Heart left ventricle (tissue), 16 donors: Measurements from ENCODE around the gene RBKS. TPM values are rescaled to one million over a fixed set of nuclear protein-coding genes. Genes with fewer than 3 reads are reported as not detected.

Experiments used
- ATAC-seq, 4 donors: fragments of 200-7000 bp; cut with Tn5 transposase; one replicate each; pipeline ENCODE4 v1.9.1; 2020 to 2022; ENCODE audit warnings: moderate library complexity in 4 of 4, mild to moderate bottlenecking in 3 of 4, moderate number of reproducible peaks in 1 of 4
- DNase-seq, 5 donors: peaks; one replicate each; pipeline ENCODE4 v3.0.0-alpha.2; 2020
- H3K27ac ChIP-seq, 12 donors: fragments of 200-600 bp; sonication (generic) in 4 of 12; one replicate each; pipeline versions ENCODE4 v1.5.0 to v1.8.0; 2016 to 2022; ENCODE audit warnings: mild to moderate bottlenecking in 2 of 12
- H3K27me3 ChIP-seq, 9 donors: fragments of 200-600 bp; sonication (generic) in 2 of 9; one replicate each; pipeline versions ENCODE4 v1.5.1 to v1.8.0; 2016 to 2022; ENCODE audit warnings: mild to moderate bottlenecking in 3 of 9
- H3K36me3 ChIP-seq, 9 donors: fragments of 200-600 bp; sonication (generic) in 2 of 9; one replicate each; pipeline versions ENCODE4 v1.5.0 to v1.8.0; 2018 to 2022; ENCODE audit warnings: mild to moderate bottlenecking in 2 of 9
- H3K4me1 ChIP-seq, 12 donors: fragments of 200-600 bp; sonication (generic) in 4 of 12; one replicate each; pipeline versions ENCODE4 v1.5.0 to v1.8.0; 2016 to 2022; ENCODE audit warnings: mild to moderate bottlenecking in 3 of 12
- H3K4me3 ChIP-seq, 12 donors: fragments of 200-600 bp; sonication (generic) in 4 of 12; one replicate each; pipeline versions ENCODE4 v1.5.0 to v1.8.0; 2017 to 2022; ENCODE audit warnings: mild to moderate bottlenecking in 9 of 12, moderate library complexity in 4 of 12
- H3K9me3 ChIP-seq, 12 donors: fragments of 200-600 bp; sonication (generic) in 4 of 12; one replicate each; pipeline versions ENCODE4 v1.5.0 to v1.8.0; 2016 to 2022; ENCODE audit warnings: mild to moderate bottlenecking in 1 of 12
- POLR2A ChIP-seq, 2 donors: fragments of 450-650 bp; IDR thresholded peaks; one replicate each; pipeline ENCODE4 v1.6.1; 2017; ENCODE audit warnings: antibody characterized with exemption in 2 of 2, mild to moderate bottlenecking in 2 of 2, moderate library complexity in 2 of 2
- WGBS, 4 donors: extraction: QIAGEN DNeasy Blood & Tissue Kit in 2 of 4; methylation state at CpG; one replicate each; pipeline versions ENCODE4 v1.1.5 to v1.1.7; 2013 to 2018; 5-methylcytosine and 5-hydroxymethylcytosine counted together
- intact Hi-C, 10 donors: fragments of 100-400 bp; cut with DNase I; formaldehyde crosslinking; loops; one replicate each; pipeline versions ENCODE4 v1.11.1 to v1.14.2; 2022
- polyA plus RNA-seq, 2 donors: library from polyadenylated mRNA; stranded (reverse); fragments of 200-250 nt; gene quantifications; one replicate each; pipeline ENCODE4 v1.2.3, GENCODE V29; 2013
- total RNA-seq, 9 donors: library from RNA; depleted of rRNA in 2 of 9; stranded (reverse); fragments of >200 nt in 2 of 9; fragmentation: NEBNext Ultra II Directional in 3 of 9; extraction: Animal tissue kit (Norgen Biotek cat#: 25700) in 3 of 9; gene quantifications; one replicate each; pipeline versions ENCODE4 v1.1.0 to v1.2.4, GENCODE V29; 2016 to 2023
- TF ChIP-seq, protein P1 (sequence below), 12 donors: fragments of 200-600 bp; sonication (generic) in 4 of 12; IDR thresholded peaks; one replicate each; pipeline versions ENCODE4 v1.5.0 to v1.8.0; 2018 to 2022; ENCODE audit warnings: antibody characterized with exemption in 12 of 12, mild to moderate bottlenecking in 5 of 12
- donor health status: ischemic (EF 13 %, LVEDD 7.1; RV severe dilation, severe dysfunction).
- donor health status: healthy with polysubstance abuse.
- donor health status: DM: no; HTN: yes; CAD: no.
- donor health status: DM: no; HTN: no; CAD: no.
- donor health status: ischemic (EF 25% LVEDD 6.9; RV normal size, moderate dysfunction).
- donor health status: ischemic (EF 25% LVEDD 5.7; RV mildly dilated, moderate dysfunction).
- donor health status: healthy.
- donor health status: DM: yes; HTN: yes; CAD: no.
- donor health status: ischemic (EF 35%, LVEDD 5.7; RV mildly dilated, moderate dysfunction).
- donor health status: nonischemic (EF 11% LVEDD 7.7; RV severe dilation, severe dysfunction).
- donor health status: DM: yes; HTN: yes; CAD: no.
- donor health status: PGD.
- donor health status: ischemic (EF 29% LVEDD 5.4; RV normal size, mild dysfunction).
- donor health status: nonischemic (EF 23%, LVEDD 6.1; RV moderate dilation, normal function).

The RBKS gene
- total and polyA plus RNA-seq, 11 donors = 1.3 to 6.0 (median 4.0) TPM

- TF ChIP-seq, protein P1, sequence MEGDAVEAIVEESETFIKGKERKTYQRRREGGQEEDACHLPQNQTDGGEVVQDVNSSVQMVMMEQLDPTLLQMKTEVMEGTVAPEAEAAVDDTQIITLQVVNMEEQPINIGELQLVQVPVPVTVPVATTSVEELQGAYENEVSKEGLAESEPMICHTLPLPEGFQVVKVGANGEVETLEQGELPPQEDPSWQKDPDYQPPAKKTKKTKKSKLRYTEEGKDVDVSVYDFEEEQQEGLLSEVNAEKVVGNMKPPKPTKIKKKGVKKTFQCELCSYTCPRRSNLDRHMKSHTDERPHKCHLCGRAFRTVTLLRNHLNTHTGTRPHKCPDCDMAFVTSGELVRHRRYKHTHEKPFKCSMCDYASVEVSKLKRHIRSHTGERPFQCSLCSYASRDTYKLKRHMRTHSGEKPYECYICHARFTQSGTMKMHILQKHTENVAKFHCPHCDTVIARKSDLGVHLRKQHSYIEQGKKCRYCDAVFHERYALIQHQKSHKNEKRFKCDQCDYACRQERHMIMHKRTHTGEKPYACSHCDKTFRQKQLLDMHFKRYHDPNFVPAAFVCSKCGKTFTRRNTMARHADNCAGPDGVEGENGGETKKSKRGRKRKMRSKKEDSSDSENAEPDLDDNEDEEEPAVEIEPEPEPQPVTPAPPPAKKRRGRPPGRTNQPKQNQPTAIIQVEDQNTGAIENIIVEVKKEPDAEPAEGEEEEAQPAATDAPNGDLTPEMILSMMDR (IDR thresholded peaks at IDR 0.05) = no peak
- no peak for TF ChIP-seq POLR2A (IDR thresholded peaks at IDR 0.05)
- no peak for ATAC-seq
- Histone ChIP-seq H3K27me3 (no peaks in the 10 kb centered on the region), H3K4me3 (no peak overlapping the region), H3K27ac (no peak overlapping the region), H3K9me3 (peaks cover 0 to 11% (median 6%) of the 10 kb centered on the region in 12 donors), H3K4me1 (no peaks in the 10 kb centered on the region), H3K36me3 (no peaks in the 10 kb centered on the region)
- WGBS, 4 donors = 71 to 82% (median 79%) methylated on average over 1 of the region's 1 CpG
- intact Hi-C loops = loop anchor here in 1 of 10 donors (10.0 kb wide), 1 partner anchor 48 kb away; no protein-coding TSS in a partner anchor
- no peak for DNase-seq
Observed at GRCh38 chr2:27873091-27873490, 17.1 kb downstream of the RBKS start.

- Histone ChIP-seq H3K36me3 (no peaks in the 10 kb centered on the region), H3K27me3 (no peaks in the 10 kb centered on the region), H3K9me3 (peaks cover 0 to 11% (median 6%) of the 10 kb centered on the region in 12 donors), H3K4me3 (no peak overlapping the region), H3K27ac (no peak overlapping the region), H3K4me1 (no peaks in the 10 kb centered on the region)
- no peak for DNase-seq
- intact Hi-C loops = loop anchor here in 1 of 10 donors (10.0 kb wide), 1 partner anchor 47 kb away; no protein-coding TSS in a partner anchor
- 90 to 98% (median 95%) methylated on average over 3 of the region's 3 CpGs for WGBS, 4 donors
- ATAC-seq = no peak
- TF ChIP-seq POLR2A (IDR thresholded peaks at IDR 0.05) = no peak
- TF ChIP-seq, protein P1 (IDR thresholded peaks at IDR 0.05) = no peak
Observed at GRCh38 chr2:27871802-27872201, 18.4 kb downstream of the RBKS start.

DNA sequence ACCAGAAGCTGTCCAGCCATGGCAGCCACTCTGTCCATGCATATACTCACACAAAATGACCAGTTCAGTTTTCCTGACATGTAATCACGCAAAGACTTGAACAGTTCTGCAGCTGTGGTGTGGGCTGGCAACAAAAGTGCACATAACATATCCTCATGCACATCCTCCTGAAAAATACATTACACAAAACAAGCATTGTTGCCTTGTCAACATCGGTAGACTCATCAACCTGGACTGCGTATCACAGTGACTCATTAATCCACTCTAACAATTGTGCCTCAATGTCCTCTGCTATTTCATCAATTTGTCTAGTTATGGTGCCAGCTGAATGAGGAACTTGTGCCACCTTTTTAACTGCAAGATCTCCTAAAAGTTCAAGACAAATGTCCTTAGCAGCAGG lies 19.5 kb downstream of the RBKS start:
- peaks cover 0 to 4% (median 0%) of the 10 kb centered on the region in 12 donors for H3K9me3 ChIP-seq
- no peaks in the 10 kb centered on the region for H3K36me3 ChIP-seq
- no peaks in the 10 kb centered on the region for H3K27me3 ChIP-seq
- intact Hi-C loops = loop anchor here in 1 of 10 donors (10.0 kb wide), 1 partner anchor 46 kb away; no protein-coding TSS in a partner anchor
- TF ChIP-seq POLR2A (IDR thresholded peaks at IDR 0.05) = no peak
- TF ChIP-seq, protein P1 (IDR thresholded peaks at IDR 0.05) = no peak
- DNase-seq (no peak), ATAC-seq (no peak)
- WGBS, 4 donors = 90 to 94% (median 93%) methylated on average over 3 of the region's 3 CpGs
- no peaks in the 10 kb centered on the region for H3K4me1 ChIP-seq
- H3K4me3 ChIP-seq = no peak overlapping the region
- H3K27ac ChIP-seq = no peak overlapping the region

DNA sequence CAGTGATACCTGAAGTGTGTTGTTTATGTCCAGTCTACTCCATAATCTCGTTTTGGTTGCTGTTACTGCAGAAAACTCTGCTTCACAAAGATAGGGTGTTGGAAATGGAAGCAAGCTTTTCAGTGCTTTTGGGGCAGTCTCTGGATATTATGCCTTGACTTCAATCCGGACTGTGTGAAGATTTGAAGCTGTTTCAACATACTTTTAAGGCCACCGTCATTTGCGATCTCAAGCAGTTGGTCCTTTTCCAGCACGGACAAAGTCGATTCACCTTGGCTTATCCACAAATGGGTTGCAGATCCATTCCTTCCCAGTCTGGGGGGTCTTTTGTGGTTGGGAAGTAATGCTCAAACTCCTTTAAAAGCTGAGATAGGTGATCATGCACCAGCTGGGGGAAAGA lies 20.4 kb downstream of the RBKS start:
- H3K27ac ChIP-seq = no peak overlapping the region
- intact Hi-C loops = loop anchor here in 1 of 10 donors (10.0 kb wide), 1 partner anchor 45 kb away; no protein-coding TSS in a partner anchor
- TF ChIP-seq, protein P1 (IDR thresholded peaks at IDR 0.05) = no peak
- TF ChIP-seq POLR2A (IDR thresholded peaks at IDR 0.05) = no peak
- H3K4me3 ChIP-seq = no peak overlapping the region
- no peaks in the 10 kb centered on the region for H3K27me3 ChIP-seq
- WGBS, 4 donors = 86 to 90% (median 88%) methylated on average over 6 of the region's 6 CpGs
- no peak for DNase-seq
- H3K9me3 ChIP-seq = no peaks in the 10 kb centered on the region
- ATAC-seq = no peak
- H3K36me3 ChIP-seq = no peaks in the 10 kb centered on the region
- H3K4me1 ChIP-seq = no peaks in the 10 kb centered on the region
